ENCODE results near the gene USP54.

DNA sequence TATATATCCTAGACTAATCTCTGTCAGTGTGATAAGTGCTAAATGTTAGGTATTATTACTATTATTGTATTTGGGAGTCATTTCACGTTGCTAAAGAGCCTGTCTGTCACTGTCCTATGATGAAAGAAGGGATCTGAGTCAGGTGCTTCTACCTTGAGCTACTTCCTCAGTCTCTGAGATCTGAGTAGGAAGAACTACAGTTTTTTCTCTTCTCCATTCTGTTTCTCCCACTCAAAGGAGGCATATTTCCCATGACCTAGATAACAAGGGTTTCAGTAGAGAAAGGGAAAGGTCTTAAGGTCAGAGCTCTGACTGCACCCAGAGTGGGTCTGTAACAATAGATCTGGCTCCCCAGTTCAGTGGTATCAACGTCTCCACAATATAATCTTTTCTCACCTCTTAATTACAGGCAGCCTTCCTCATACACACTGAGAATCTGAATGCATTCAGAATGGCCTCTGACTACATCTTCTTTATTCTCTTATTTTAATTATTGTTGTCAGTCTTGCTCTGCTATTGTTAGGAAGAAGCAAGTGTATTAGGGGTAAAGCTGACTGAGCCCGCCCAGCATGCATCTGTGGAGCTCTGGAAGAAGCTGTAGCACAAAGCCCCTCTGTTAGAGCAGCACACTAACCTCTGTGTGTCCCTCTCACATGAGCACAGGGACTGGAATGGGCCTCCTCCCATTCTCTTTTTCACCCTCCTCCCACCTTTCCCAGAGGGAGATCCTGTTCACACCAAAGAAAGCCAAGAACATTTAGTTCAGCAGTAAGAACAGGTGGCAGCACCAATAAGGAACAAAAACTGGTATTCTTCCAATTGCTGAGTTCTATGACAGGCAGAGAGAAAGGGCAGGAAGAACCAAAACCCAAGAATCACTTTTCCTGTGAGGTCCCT, 38.1 kb downstream of the USP54 start:
- TF ChIP-seq, protein P1, sequence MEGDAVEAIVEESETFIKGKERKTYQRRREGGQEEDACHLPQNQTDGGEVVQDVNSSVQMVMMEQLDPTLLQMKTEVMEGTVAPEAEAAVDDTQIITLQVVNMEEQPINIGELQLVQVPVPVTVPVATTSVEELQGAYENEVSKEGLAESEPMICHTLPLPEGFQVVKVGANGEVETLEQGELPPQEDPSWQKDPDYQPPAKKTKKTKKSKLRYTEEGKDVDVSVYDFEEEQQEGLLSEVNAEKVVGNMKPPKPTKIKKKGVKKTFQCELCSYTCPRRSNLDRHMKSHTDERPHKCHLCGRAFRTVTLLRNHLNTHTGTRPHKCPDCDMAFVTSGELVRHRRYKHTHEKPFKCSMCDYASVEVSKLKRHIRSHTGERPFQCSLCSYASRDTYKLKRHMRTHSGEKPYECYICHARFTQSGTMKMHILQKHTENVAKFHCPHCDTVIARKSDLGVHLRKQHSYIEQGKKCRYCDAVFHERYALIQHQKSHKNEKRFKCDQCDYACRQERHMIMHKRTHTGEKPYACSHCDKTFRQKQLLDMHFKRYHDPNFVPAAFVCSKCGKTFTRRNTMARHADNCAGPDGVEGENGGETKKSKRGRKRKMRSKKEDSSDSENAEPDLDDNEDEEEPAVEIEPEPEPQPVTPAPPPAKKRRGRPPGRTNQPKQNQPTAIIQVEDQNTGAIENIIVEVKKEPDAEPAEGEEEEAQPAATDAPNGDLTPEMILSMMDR (IDR thresholded peaks at IDR 0.05) = no peak
- TF ChIP-seq POLR2A (IDR thresholded peaks at IDR 0.05) = no peak
